ENCODE measurements around the gene CNN2. TPM values are rescaled to one million over a fixed set of nuclear protein-coding genes. Genes with fewer than 3 reads are reported as not detected.
A peak's percentile ranks its signal among the peaks of the same experiment; 100 is the strongest.

Gene CNN2
- total RNA-seq = 31.3 TPM
- 10 to 100 TPM; 51.3 to 64.9 (median 54.3) TPM for polyA plus RNA-seq (ENCODE audit: insufficient read depth in 1 of 8, insufficient read length in 8 of 8, low replicate concordance in 1 of 8)
- long read RNA-seq, donor 1, transcript CNN2-201 (7 exons, 2,179 nt) = minor isoform, 8 of 24 reads
- long read RNA-seq, donor 1, transcript CNN2-206 (1 exons, 2,266 nt) = major isoform, 16 of 24 reads
- long read RNA-seq, donor 1, partial matches to known transcripts = 0 of 24 reads
- long read RNA-seq, donor 1, other reads (novel, unspliced or antisense) = 0 of 24 reads
- long read RNA-seq, donor 2, partial matches to known transcripts = 0 of 4 reads
- long read RNA-seq, donor 2, other reads (novel, unspliced or antisense) = 0 of 4 reads
- long read RNA-seq, donor 3, transcript CNN2-201 (7 exons, 2,179 nt) = minor isoform, 10 of 49 reads
- long read RNA-seq, donor 3, transcript CNN2-206 (1 exons, 2,266 nt) = major isoform, 39 of 49 reads
- long read RNA-seq, donor 3, partial matches to known transcripts = 0 of 49 reads
- long read RNA-seq, donor 3, other reads (novel, unspliced or antisense) = 0 of 49 reads
- long read RNA-seq, donor 4, transcript CNN2-206 (1 exons, 2,266 nt) = major isoform, 20 of 36 reads
- long read RNA-seq, donor 4, transcript CNN2-201 (7 exons, 2,179 nt) = minor isoform, 13 of 36 reads
- long read RNA-seq, donor 4, partial matches to known transcripts = 0 of 36 reads
- long read RNA-seq, donor 4, other reads (novel, unspliced or antisense) = 0 of 36 reads
- long read RNA-seq, donor 5, transcript CNN2-206 (1 exons, 2,266 nt) = major isoform, 62 of 88 reads
- long read RNA-seq, donor 5, transcript CNN2-201 (7 exons, 2,179 nt) = minor isoform, 21 of 88 reads
- long read RNA-seq, donor 5, partial matches to known transcripts = 0 of 88 reads
- long read RNA-seq, donor 5, other reads (novel, unspliced or antisense) = 0 of 88 reads
- long read RNA-seq, donor 6, transcript CNN2-206 (1 exons, 2,266 nt) = major isoform, 22 of 43 reads
- long read RNA-seq, donor 6, transcript CNN2-201 (7 exons, 2,179 nt) = minor isoform, 19 of 43 reads
- long read RNA-seq, donor 6, partial matches to known transcripts = 0 of 43 reads
- long read RNA-seq, donor 6, other reads (novel, unspliced or antisense) = 0 of 43 reads
- long read RNA-seq, donor 7, transcript CNN2-201 (7 exons, 2,179 nt) = minor isoform, 11 of 50 reads
- long read RNA-seq, donor 7, transcript CNN2-206 (1 exons, 2,266 nt) = major isoform, 37 of 50 reads
- long read RNA-seq, donor 7, partial matches to known transcripts = 0 of 50 reads
- long read RNA-seq, donor 7, other reads (novel, unspliced or antisense) = 0 of 50 reads
- long read RNA-seq, donor 8, transcript CNN2-201 (7 exons, 2,179 nt) = minor isoform, 9 of 43 reads
- long read RNA-seq, donor 8, transcript CNN2-206 (1 exons, 2,266 nt) = major isoform, 32 of 43 reads
- long read RNA-seq, donor 8, partial matches to known transcripts = 0 of 43 reads
- long read RNA-seq, donor 8, other reads (novel, unspliced or antisense) = 0 of 43 reads
- long read RNA-seq, donor 9, transcript CNN2-206 (1 exons, 2,266 nt) = major isoform, 19 of 23 reads
- long read RNA-seq, donor 9, partial matches to known transcripts = 0 of 23 reads
- long read RNA-seq, donor 9, other reads (novel, unspliced or antisense) = 0 of 23 reads
- long read RNA-seq, donor 10, transcript CNN2-206 (1 exons, 2,266 nt) = major isoform, 28 of 39 reads
- long read RNA-seq, donor 10, transcript CNN2-201 (7 exons, 2,179 nt) = minor isoform, 10 of 39 reads
- long read RNA-seq, donor 10, partial matches to known transcripts = 0 of 39 reads
- long read RNA-seq, donor 10, other reads (novel, unspliced or antisense) = 0 of 39 reads
- long read RNA-seq, donor 11, transcript CNN2-201 (7 exons, 2,179 nt) = minor isoform, 14 of 46 reads
- long read RNA-seq, donor 11, transcript CNN2-206 (1 exons, 2,266 nt) = major isoform, 31 of 46 reads
- long read RNA-seq, donor 11, partial matches to known transcripts = 0 of 46 reads
- long read RNA-seq, donor 11, other reads (novel, unspliced or antisense) = 0 of 46 reads

DNA sequence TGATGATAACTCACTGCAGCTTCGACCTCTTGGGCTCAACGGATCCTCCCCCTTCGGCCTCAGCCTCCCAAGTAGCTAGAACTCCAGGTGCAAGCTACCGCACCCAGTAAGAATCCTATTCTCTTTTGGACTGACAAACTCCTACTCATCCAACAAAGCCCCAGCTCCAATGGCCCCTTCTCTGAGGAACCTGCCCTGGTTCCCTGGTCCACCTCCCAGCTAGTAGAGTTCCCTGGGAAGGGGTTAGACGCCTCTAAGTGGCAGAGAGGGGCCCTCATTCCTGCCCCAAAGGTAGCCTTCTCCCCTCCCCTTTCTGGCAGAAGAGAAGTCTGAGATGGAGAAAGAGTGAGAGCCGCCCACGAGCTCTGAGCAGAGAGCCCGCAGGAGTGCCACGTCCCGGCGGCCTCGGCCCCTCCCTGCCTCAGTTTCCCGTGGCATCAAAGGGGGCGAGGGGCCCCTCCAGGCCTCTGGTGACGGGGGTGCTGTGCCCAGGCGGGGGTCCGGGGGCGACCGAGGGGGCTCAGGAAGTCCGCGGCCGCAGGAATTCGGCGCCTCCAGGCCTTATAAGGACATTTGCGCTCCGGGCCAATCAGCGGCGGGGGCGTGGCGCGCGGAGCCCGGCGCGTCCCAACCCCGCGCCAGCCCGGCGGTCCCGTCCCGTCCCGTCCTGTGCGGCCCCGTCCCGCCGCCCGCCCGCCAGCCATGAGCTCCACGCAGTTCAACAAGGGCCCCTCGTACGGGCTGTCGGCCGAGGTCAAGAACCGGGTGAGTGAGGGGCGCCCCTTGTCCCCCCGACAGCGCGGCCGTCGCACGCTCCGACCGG, at the start of gene CNN2:
TSS of gene CNN2 (plus strand) at position 649 of the 823 bp plus-strand sequence. CDS start at position 703, 54 bp downstream.
- 4% methylated on average over 60 of the region's 63 CpGs for WGBS (ENCODE audit: insufficient coverage)
- H3K4me1 ChIP-seq (ENCODE audit: control insufficient read depth, insufficient read depth, low read length) = peaks cover 46% of the 10 kb centered on the region
- H3K4me3 ChIP-seq (ENCODE audit: low read length) = peak within 1 kb of the TSS; percentile 84
- peak; percentile 87 for DNase-seq
- peaks cover 2% of the 10 kb centered on the region for H3K27me3 ChIP-seq (ENCODE audit: control insufficient read depth, insufficient read depth, low read length)
- peaks cover 9% of the 10 kb centered on the region for H3K36me3 ChIP-seq (ENCODE audit: control insufficient read depth, insufficient read depth, low read length)
- H3K27ac ChIP-seq (ENCODE audit: low read length) = peak within 1 kb of the TSS; percentile 90
- H3K9me3 ChIP-seq (replicated peaks; ENCODE audit: control insufficient read depth, low read depth, low read length) = no peaks in the 10 kb centered on the region

DNA sequence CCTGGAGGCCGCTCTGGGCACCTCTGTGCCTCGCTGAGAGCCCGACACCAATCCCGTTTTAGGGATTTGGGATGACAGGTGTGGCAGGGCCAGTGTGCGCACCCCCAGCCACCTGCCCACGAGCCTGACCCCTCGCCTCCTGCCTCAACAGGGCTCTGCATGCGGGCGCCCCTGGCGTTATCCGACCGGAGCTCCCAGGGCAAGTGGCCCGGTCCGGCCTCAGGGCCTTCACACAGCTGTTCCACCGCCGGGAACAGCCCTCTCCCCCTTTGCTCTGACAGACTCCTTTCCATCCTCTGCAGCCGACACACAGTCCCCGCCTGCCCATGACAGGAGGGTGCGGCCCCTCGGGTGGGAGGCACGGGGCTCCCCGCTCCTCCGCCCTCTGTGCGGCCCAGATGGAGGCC, 49.3 kb upstream of the CNN2 start:
- peaks cover 15% of the 10 kb centered on the region for H3K4me1 ChIP-seq (ENCODE audit: control insufficient read depth, insufficient read depth, low read length)
- DNase-seq = no peak
- H3K27ac ChIP-seq (ENCODE audit: low read length) = no peak overlapping the region
- H3K4me3 ChIP-seq (ENCODE audit: low read length) = no peak overlapping the region
- H3K36me3 ChIP-seq (ENCODE audit: control insufficient read depth, insufficient read depth, low read length) = peaks cover 4% of the 10 kb centered on the region
- 82% methylated on average over 24 of the region's 24 CpGs for WGBS (ENCODE audit: insufficient coverage)
- peaks cover 17% of the 10 kb centered on the region for H3K27me3 ChIP-seq (ENCODE audit: control insufficient read depth, insufficient read depth, low read length)
- H3K9me3 ChIP-seq (replicated peaks; ENCODE audit: control insufficient read depth, low read depth, low read length) = no peaks in the 10 kb centered on the region

DNA sequence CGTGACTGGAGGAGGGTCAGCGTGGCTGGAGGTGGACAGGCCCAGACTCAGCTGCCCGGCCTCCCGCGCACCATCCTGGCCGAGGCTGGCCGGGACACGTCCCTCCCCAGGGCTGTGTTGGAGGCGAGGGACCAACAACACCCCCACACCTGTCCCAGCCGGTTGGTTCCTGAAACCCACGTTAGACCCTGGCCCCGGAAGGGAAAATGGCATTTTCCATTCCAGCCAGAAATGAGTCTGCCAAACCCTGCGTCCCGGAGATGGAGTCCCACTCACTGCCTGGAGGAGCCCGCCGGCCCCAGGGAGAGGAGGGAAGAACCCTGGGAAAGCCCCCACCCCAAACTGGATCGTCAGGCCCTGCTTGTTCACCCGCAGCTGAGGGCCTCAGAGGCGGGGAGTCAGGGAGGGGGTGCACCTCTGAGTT, 47.1 kb upstream of the CNN2 start:
- Histone ChIP-seq H3K36me3 (ENCODE audit: control insufficient read depth, insufficient read depth, low read length) (no peaks in the 10 kb centered on the region), H3K27me3 (ENCODE audit: control insufficient read depth, insufficient read depth, low read length) (peaks cover 10% of the 10 kb centered on the region), H3K4me3 (ENCODE audit: low read length) (no peak overlapping the region), H3K9me3 (replicated peaks; ENCODE audit: control insufficient read depth, low read depth, low read length) (no peaks in the 10 kb centered on the region), H3K27ac (ENCODE audit: low read length) (no peak overlapping the region), H3K4me1 (ENCODE audit: control insufficient read depth, insufficient read depth, low read length) (peaks cover 23% of the 10 kb centered on the region)
- 29% methylated on average over 5 of the region's 19 CpGs for WGBS (ENCODE audit: insufficient coverage)
- DNase-seq = no peak

DNA sequence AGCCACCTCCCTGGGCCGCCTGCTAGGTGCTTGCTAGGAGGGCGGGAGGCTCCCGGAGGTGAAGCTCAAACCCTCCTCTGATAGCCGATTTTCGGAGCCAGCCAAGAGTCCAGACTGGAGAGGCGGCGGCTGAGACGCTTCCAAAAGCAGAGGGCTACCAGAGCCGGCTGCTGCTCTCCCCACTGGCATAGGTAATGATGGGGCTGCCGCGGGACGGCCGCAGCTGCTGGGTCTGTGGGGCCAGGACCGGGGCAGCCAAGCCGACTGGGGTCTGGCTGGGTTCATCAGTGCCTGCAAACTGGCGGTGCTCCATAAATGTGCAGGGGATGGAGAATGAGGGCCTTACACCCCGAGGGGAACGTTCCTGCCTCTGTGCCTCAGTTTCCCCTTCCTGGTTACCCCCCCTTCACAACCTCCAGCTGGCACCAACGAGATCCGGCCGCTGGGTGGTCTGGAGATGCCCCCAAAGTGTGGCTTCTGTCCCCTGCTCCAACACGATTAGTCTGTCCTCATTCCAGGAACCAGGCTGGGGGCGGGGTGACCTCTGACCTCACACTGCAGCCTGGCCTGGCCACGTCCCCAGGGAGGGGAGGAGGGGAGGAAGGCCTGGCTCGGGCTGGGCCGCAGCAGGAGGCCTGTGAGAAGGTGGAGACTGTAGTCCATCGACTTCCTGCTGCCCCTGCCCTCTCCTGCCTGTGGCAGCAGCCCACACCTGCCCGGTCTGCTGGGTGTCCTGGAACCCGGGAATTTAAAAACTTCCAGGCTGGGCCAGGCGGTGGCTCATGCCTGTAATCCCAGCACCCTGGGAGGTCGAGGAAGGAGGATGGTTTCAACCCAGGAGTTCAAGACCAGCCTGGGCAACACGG, 46.0 kb upstream of the CNN2 start:
- 18% methylated on average over 25 of the region's 32 CpGs for WGBS (ENCODE audit: insufficient coverage)
- Histone ChIP-seq H3K4me1 (ENCODE audit: control insufficient read depth, insufficient read depth, low read length) (peaks cover 30% of the 10 kb centered on the region), H3K4me3 (ENCODE audit: low read length) (no peak overlapping the region), H3K9me3 (replicated peaks; ENCODE audit: control insufficient read depth, low read depth, low read length) (no peaks in the 10 kb centered on the region), H3K36me3 (ENCODE audit: control insufficient read depth, insufficient read depth, low read length) (peaks cover 2% of the 10 kb centered on the region), H3K27me3 (ENCODE audit: control insufficient read depth, insufficient read depth, low read length) (peaks cover 10% of the 10 kb centered on the region), H3K27ac (ENCODE audit: low read length) (no peak overlapping the region)
- DNase-seq = no peak

DNA sequence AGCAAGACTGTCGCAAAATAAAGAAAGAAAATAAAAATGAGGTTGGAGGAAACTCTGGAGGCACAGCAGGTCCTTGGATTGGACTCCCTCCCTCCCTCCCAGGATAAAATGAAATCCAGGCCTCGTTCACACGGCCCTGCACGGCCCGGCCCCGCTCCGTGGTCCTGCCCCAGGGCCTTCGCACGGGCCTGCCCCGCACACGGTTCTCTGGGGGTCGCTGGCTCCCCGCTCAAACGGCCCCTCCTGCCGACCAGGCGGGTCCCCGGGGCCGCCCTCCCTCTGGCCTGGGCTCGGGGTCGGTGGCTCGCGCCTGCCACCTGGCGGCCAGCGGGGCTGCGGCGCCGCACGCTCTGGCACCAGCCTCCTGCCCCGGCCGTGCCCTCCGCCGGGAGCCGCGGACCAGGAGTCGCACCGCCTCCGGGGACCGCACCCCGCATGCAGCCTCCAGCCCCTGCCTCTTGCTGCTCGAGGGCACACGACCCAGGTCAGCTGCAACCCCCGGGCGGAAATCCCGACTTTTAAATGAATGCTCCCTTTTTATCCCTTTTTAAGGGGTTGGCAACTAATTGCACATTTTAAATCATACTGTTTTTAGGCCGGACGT, 43.7 kb upstream of the CNN2 start:
- Histone ChIP-seq H3K27me3 (ENCODE audit: control insufficient read depth, insufficient read depth, low read length) (peaks cover 7% of the 10 kb centered on the region), H3K4me3 (ENCODE audit: low read length) (peak overlapping the region; percentile 17), H3K36me3 (ENCODE audit: control insufficient read depth, insufficient read depth, low read length) (peaks cover 23% of the 10 kb centered on the region), H3K27ac (ENCODE audit: low read length) (no peak overlapping the region), H3K4me1 (ENCODE audit: control insufficient read depth, insufficient read depth, low read length) (peaks cover 30% of the 10 kb centered on the region), H3K9me3 (replicated peaks; ENCODE audit: control insufficient read depth, low read depth, low read length) (no peaks in the 10 kb centered on the region)
- under 1% methylated on average over 44 of the region's 46 CpGs for WGBS (ENCODE audit: insufficient coverage)
- DNase-seq = peak; percentile 67

DNA sequence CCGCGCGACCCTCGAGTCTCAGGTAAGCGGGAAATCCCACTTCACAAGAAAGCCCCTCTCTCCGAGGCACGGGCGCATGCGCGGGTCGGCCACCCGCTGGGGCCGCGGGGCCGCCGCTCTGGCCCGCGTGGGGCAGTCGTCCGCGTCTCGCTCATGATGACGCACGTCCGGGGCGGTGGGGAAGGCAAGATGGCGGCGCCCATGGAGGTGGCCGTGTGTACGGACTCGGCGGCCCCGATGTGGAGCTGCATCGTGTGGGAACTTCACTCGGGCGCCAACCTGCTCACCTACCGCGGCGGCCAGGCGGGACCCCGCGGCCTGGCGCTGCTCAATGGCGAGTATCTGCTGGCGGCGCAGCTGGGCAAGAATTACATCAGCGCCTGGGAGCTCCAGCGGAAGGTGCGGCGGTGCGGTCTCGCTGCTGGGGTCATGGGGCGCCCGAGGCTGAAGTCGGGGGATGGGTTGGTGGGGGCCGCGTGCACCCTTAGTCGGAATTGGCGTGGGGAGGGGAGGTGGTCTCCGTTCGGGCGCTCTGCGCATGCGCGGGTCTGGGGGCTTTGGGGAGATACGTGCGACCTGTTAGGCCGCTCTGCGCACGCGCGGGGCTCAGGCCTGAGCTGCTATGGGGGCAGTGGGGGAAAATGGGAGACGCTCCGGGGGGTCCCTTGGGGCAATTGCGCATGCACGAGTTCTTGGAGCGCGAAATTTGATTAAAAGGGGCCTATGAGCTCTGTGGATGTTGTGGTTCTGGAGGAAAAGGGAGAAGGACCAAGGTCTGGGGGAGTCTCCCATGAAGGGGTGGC, 42.0 kb upstream of the CNN2 start, which contains the start of gene WDR18:
TSS of gene WDR18 (plus strand) at position 181 of the 803 bp plus-strand sequence. CDS start at position 190, 9 bp downstream.
- Histone ChIP-seq H3K27me3 (ENCODE audit: control insufficient read depth, insufficient read depth, low read length) (peaks cover 4% of the 10 kb centered on the region), H3K9me3 (replicated peaks; ENCODE audit: control insufficient read depth, low read depth, low read length) (no peaks in the 10 kb centered on the region), H3K27ac (ENCODE audit: low read length) (peak within 1 kb of the TSS; percentile 88), H3K4me3 (ENCODE audit: low read length) (peak within 1 kb of the TSS; percentile 100), H3K36me3 (ENCODE audit: control insufficient read depth, insufficient read depth, low read length) (peaks cover 32% of the 10 kb centered on the region), H3K4me1 (ENCODE audit: control insufficient read depth, insufficient read depth, low read length) (peaks cover 27% of the 10 kb centered on the region)
- WGBS (ENCODE audit: insufficient coverage) = under 1% methylated on average over 78 of the region's 78 CpGs
- DNase-seq = peak; percentile 97

DNA sequence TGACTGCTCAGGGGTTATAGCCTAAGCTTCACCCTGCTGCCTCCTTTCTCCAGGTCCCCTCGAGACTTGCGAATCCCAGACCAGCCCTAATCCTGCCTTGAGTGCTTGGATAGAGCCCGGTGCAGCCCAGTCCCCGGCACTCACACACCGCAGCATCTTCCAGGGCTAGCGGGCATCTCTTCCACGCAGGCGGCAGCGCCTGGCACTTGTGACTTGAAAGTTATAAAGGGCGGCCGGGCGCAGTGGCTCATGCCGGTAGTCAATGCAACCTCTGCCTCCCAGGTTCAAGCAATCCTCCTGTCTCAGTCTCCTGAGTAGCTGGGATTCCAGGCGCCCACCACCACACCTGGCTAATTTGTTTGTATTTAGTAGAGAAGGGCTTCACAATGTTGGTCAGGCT, 40.3 kb upstream of the CNN2 start:
- Histone ChIP-seq H3K9me3 (replicated peaks; ENCODE audit: control insufficient read depth, low read depth, low read length) (no peaks in the 10 kb centered on the region), H3K4me1 (ENCODE audit: control insufficient read depth, insufficient read depth, low read length) (peaks cover 17% of the 10 kb centered on the region), H3K27ac (ENCODE audit: low read length) (no peak overlapping the region), H3K4me3 (ENCODE audit: low read length) (no peak overlapping the region), H3K27me3 (ENCODE audit: control insufficient read depth, insufficient read depth, low read length) (no peaks in the 10 kb centered on the region), H3K36me3 (ENCODE audit: control insufficient read depth, insufficient read depth, low read length) (peaks cover 50% of the 10 kb centered on the region)
- 96% methylated on average over 4 of the region's 14 CpGs for WGBS (ENCODE audit: insufficient coverage)
- DNase-seq = no peak
